Breast epithelium (tissue), 4 donors: ENCODE results near the gene USP22. TPM values are rescaled to one million over a fixed set of nuclear protein-coding genes. Genes with fewer than 3 reads are reported as not detected.

Experiments
- DNase-seq, 2 donors: peaks; one replicate each; pipeline ENCODE4 v3.0.0-alpha.2; 2019; ENCODE audit warnings: low spot score in 2 of 2
- H3K27ac ChIP-seq, 2 donors: fragments of 200-600 bp; sonication (generic) in 1 of 2; one replicate each; pipeline ENCODE4 v1.5.1; 2016 to 2019; ENCODE audit warnings: mild to moderate bottlenecking in 1 of 2
- H3K27me3 ChIP-seq, 2 donors: fragments of 200-600 bp; sonication (generic) in 1 of 2; one replicate each; pipeline versions ENCODE4 v1.5.1 to v1.6.0; 2017 to 2019; ENCODE audit warnings: control low read depth in 1 of 2, mild to moderate bottlenecking in 1 of 2
- H3K36me3 ChIP-seq: fragments of 200-600 bp; one replicate; pipeline ENCODE4 v1.5.1; 2019
- H3K4me1 ChIP-seq, 2 donors: fragments of 200-600 bp; sonication (generic); one replicate each; pipeline ENCODE4 v1.5.1; 2016 to 2019; ENCODE audit warnings: control low read depth in 1 of 2
- H3K4me3 ChIP-seq, 3 donors: fragments of 200-600 bp; sonication (generic); 1 replicate in 2 of 3; 2 replicates in 1 of 3; pipeline ENCODE4 v1.5.1; 2016 to 2019; ENCODE audit warnings: mild to moderate bottlenecking in 3 of 3, moderate library complexity in 2 of 3
- H3K9me3 ChIP-seq, 2 donors: fragments of 200-600 bp; sonication (generic) in 1 of 2; one replicate each; pipeline ENCODE4 v1.5.1; 2016 to 2019; ENCODE audit warnings: control low read depth in 1 of 2
- CTCF ChIP-seq, 3 donors: fragments of 450-650 bp; IDR thresholded peaks; one replicate each; pipeline ENCODE4 v1.5.1; 2016 to 2017; ENCODE audit warnings: antibody characterized with exemption in 3 of 3, mild to moderate bottlenecking in 3 of 3, moderate library complexity in 3 of 3
- POLR2A ChIP-seq: fragments of 450-650 bp; IDR thresholded peaks from one replicate; pipeline ENCODE4 v1.6.1; 2016; ENCODE audit warnings: antibody characterized with exemption, mild to moderate bottlenecking, moderate library complexity
- POLR2AphosphoS5 ChIP-seq, 3 donors: sonication (generic); formaldehyde crosslinking; IDR thresholded peaks; one replicate each; pipeline ENCODE4 v1.6.1; 2017; ENCODE audit warnings: antibody characterized with exemption in 3 of 3
- intact Hi-C: fragments of 100-400 bp; cut with DNase I; formaldehyde crosslinking; loops from one replicate; pipeline ENCODE4 v1.15.1; 2023; ENCODE audit warnings: low total_unique reads
- total RNA-seq, 3 donors: library from RNA; depleted of rRNA; stranded (reverse); fragments of >200 nt; gene quantifications; one replicate each; pipeline ENCODE4 v1.1.0, GENCODE V29; 2016

USP22 gene
- total RNA-seq, 3 donors from 2014 or later: 115 to 156 (median 139) TPM

GRCh38 chr17:21019976-21020586 lies 22.7 kb downstream of the USP22 start:
- H3K27ac ChIP-seq: no peak overlapping the region
- no peak for DNase-seq
- H3K27me3 ChIP-seq: no peaks in the 10 kb centered on the region
- no peaks in the 10 kb centered on the region for H3K4me1 ChIP-seq
- peaks cover 32% of the 10 kb centered on the region for H3K36me3 ChIP-seq
- no peak overlapping the region for H3K4me3 ChIP-seq
- intact Hi-C loops: no loop called here
- no peaks in the 10 kb centered on the region for H3K9me3 ChIP-seq
- no peak for TF ChIP-seq CTCF (IDR thresholded peaks at IDR 0.05)
- no peak for TF ChIP-seq POLR2AphosphoS5 (IDR thresholded peaks at IDR 0.05)
- TF ChIP-seq POLR2A: no peak

DNA sequence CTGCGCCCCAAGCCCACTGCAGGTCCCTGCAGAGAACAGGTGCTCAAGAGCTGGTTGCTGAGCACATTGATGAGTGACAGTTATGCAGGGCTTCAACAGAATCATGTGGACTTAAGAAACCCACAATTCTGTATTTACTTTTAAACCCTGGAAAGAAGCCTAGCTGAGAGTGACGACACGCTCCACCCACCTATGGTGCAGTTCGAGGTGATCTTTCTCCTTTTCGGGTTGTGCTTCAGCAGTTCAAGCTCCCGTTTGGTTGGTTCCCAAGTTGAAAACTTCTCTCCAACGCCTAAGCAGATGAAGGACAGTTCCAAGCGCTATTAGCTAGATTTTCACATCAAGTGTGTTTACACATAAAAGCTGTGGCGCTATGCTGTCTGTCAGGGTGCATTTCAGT lies 23.9 kb downstream of the USP22 start:
- Histone ChIP-seq H3K9me3 (no peaks in the 10 kb centered on the region), H3K27me3 (no peaks in the 10 kb centered on the region), H3K4me3 (no peak overlapping the region), H3K36me3 (peaks cover 32% of the 10 kb centered on the region), H3K4me1 (no peaks in the 10 kb centered on the region), H3K27ac (no peak overlapping the region)
- TF ChIP-seq CTCF (IDR thresholded peaks at IDR 0.05) (no peak), POLR2A (no peak), POLR2AphosphoS5 (IDR thresholded peaks at IDR 0.05) (no peak)
- no peak for DNase-seq
- intact Hi-C loops: no loop called here

- Histone ChIP-seq H3K27ac (no peak overlapping the region), H3K9me3 (no peaks in the 10 kb centered on the region), H3K4me3 (no peak overlapping the region), H3K4me1 (no peaks in the 10 kb centered on the region), H3K27me3 (no peaks in the 10 kb centered on the region), H3K36me3 (peaks cover 32% of the 10 kb centered on the region)
- TF ChIP-seq CTCF (IDR thresholded peaks at IDR 0.05) (no peak), POLR2A (no peak), POLR2AphosphoS5 (IDR thresholded peaks at IDR 0.05) (no peak)
- intact Hi-C loops: no loop called here
- no peak for DNase-seq
Measured at GRCh38 chr17:21017861-21018260, 24.9 kb downstream of the USP22 start.

- no peaks in the 10 kb centered on the region for H3K27me3 ChIP-seq
- DNase-seq: no peak
- H3K27ac ChIP-seq: no peak overlapping the region
- TF ChIP-seq CTCF (IDR thresholded peaks at IDR 0.05): no peak
- no peak for TF ChIP-seq POLR2A
- TF ChIP-seq POLR2AphosphoS5 (IDR thresholded peaks at IDR 0.05): no peak
- no peak overlapping the region for H3K4me3 ChIP-seq
- H3K4me1 ChIP-seq: no peaks in the 10 kb centered on the region
- peaks cover 32% of the 10 kb centered on the region for H3K36me3 ChIP-seq
- intact Hi-C loops: no loop called here
- no peaks in the 10 kb centered on the region for H3K9me3 ChIP-seq
Measured at GRCh38 chr17:21017256-21017655, 25.6 kb downstream of the USP22 start.

DNA sequence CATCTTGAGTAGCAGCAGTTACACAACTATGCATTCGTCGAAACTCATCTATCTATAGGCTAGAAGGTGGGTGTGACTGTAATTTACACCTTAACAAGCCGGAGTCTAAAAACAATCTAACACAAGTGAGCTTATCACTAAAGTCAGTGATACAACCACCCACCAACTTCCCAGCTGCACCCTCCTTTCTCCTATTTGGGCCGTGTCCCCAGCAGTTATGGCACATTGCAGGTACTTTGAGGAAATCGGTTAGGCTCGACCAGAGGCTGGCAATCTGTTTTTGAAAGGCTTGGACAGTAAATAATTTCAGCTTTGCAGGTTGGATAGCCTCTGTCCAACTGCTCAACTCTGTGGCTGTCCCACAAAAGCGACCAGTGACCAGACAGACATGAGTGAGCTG lies 26.0 kb downstream of the USP22 start:
- DNase-seq: no peak
- Histone ChIP-seq H3K27ac (no peak overlapping the region), H3K36me3 (peaks cover 33% of the 10 kb centered on the region), H3K9me3 (no peaks in the 10 kb centered on the region), H3K27me3 (no peaks in the 10 kb centered on the region), H3K4me3 (no peak overlapping the region), H3K4me1 (no peaks in the 10 kb centered on the region)
- no peak for TF ChIP-seq POLR2AphosphoS5 (IDR thresholded peaks at IDR 0.05)
- TF ChIP-seq POLR2A: no peak
- TF ChIP-seq CTCF (IDR thresholded peaks at IDR 0.05): no peak
- intact Hi-C loops: no loop called here
